Activated CD4-positive, alpha-beta memory T cell treated with anti-CD3 and anti-CD28 coated beads, Interleukin-2, amount 10 ng/mL, durations not matched to agents 7 days and 5 days (primary cell): ENCODE data around the gene ADM2. TPM values are rescaled to one million over a fixed set of nuclear protein-coding genes. Genes with fewer than 3 reads are reported as not detected.

Experiments used
- CTCF ChIA-PET: fragments of 350-600 bp; sonication (Branson Sonifier 250); formaldehyde crosslinking; loops from one replicate; lab custom pipeline; 2021; ENCODE audit warnings: antibody characterized with exemption, inconsistent platforms; lab: Charles Lee
- POLR2A ChIA-PET: fragments of 350-600 bp; sonication (Branson Sonifier 250); formaldehyde crosslinking; loops from one replicate; lab custom pipeline; 2021; ENCODE audit warnings: antibody characterized with exemption; lab: Charles Lee
- DNase-seq: peaks from one replicate; pipeline ENCODE4 v3.0.0-alpha.2; 2020
- H3K27ac Mint-ChIP-seq: one replicate; pipeline ENCODE4 v1.8.0; 2021; ENCODE audit warnings: mild to moderate bottlenecking, mixed read lengths
- H3K27me3 Mint-ChIP-seq: one replicate; pipeline ENCODE4 v1.8.0; 2021; ENCODE audit warnings: mixed read lengths
- H3K36me3 Mint-ChIP-seq: one replicate; pipeline ENCODE4 v1.8.0; 2021; ENCODE audit warnings: low read depth, mixed read lengths
- H3K4me1 Mint-ChIP-seq: one replicate; pipeline ENCODE4 v1.8.0; 2021; ENCODE audit warnings: mixed read lengths
- H3K4me3 Mint-ChIP-seq: one replicate; pipeline ENCODE4 v1.8.0; 2021; ENCODE audit warnings: mild to moderate bottlenecking, mixed read lengths
- H3K9me3 Mint-ChIP-seq: one replicate; pipeline ENCODE4 v1.8.0; 2021; ENCODE audit warnings: mixed read lengths
- total RNA-seq, 2 experiments: library from RNA; stranded (reverse); gene quantifications; one replicate each; pipeline ENCODE4 v1.2.3, GENCODE V29; 2021

The ADM2 gene
- total RNA-seq, 2 experiments from 2014 or later = 7.6 to 8.8 TPM

DNA sequence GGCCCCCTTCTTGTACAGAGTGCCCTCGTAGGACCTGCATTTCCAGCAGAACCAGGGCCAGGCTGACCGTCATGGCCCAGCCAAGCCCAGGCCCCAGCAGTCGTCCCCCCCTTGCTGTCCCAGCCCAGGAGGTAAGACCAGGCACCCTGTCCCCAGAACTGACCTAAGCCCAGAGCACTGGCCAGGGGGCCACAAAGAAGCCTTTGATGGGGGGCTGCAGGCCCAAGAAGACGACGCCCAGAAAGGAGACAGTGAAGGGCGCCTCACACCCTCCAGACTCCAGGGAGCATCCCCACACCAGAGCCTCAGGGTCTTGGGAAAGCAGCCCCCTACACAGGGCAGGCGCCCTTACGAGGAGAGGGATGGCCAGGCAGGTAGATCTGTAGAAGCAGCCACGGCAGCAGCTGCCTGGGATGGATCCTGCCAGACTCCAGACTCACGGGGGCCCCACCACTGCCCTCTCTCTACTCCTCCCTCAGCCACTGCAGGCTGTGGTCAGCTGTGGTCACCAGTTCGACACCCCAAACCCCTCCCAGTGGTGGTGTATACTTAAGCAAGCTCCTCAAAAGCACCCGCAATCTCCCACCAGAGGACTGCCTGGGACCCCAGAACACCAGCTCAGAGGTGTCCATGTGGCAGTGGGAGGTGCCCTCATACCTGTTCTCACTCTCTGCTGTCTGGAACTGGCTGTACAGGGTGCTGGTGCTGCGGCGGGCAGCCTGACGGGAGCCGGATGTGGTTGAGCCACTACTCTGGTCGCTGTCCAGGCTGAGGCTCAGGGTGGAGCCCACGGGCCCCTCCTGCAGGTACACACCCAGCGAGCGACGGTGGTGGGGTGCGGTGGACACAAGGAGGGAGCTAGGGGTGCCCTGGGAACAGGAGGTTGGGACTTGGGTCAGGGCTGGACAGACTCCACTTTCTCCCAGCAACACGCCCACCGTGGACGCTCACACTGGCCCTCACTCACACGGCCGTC lies 33.5 kb upstream of the ADM2 start:
- Mint-ChIP-seq H3K9me3 (no peaks in the 10 kb centered on the region), H3K27me3 (no peaks in the 10 kb centered on the region), H3K4me1 (peaks cover 20% of the 10 kb centered on the region), H3K36me3 (peaks cover 51% of the 10 kb centered on the region), H3K4me3 (no peak overlapping the region), H3K27ac (no peak overlapping the region)
- CTCF ChIA-PET = no interaction called here
- DNase-seq = no peak
- POLR2A ChIA-PET = interaction anchor here (1.3 kb wide), 1 partner anchor 75 kb away, joined by 5 read pairs; no protein-coding TSS in a partner anchor

DNA sequence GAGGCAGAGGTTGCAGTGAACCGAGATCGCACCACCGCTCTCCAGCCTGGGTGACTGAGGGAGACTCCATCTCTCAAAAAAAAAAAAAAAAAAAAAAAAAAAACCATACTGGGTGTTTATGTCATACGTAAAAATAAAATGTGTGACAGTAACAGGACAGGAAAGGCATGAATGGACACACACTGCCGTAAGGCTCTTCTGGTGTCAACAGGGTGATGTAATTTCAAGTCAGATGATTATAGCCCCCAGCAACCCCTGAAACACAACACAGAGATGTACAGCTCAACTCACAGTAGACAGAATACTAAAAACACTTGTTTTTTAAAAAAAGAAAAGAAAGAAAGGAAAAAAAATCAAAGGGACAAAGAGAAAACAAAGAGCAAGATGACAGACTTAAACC lies 28.7 kb upstream of the ADM2 start:
- H3K36me3 Mint-ChIP-seq = peaks cover 64% of the 10 kb centered on the region
- peaks cover 13% of the 10 kb centered on the region for H3K4me1 Mint-ChIP-seq
- ChIA-PET CTCF (interaction anchor here (1.1 to 1.3 kb wide), 2 partner anchors 18 to 46 kb away, joined by 4 to 7 read pairs; no protein-coding TSS in a partner anchor), POLR2A (interaction anchor here (0.8 to 2.9 kb wide), 3 partner anchors 7 to 76 kb away, joined by 3 to 9 read pairs (median 3); no protein-coding TSS in a partner anchor)
- no peaks in the 10 kb centered on the region for H3K27me3 Mint-ChIP-seq
- H3K27ac Mint-ChIP-seq = peak overlapping the region; percentile 61
- no peaks in the 10 kb centered on the region for H3K9me3 Mint-ChIP-seq
- no peak overlapping the region for H3K4me3 Mint-ChIP-seq
- no peak for DNase-seq

DNA sequence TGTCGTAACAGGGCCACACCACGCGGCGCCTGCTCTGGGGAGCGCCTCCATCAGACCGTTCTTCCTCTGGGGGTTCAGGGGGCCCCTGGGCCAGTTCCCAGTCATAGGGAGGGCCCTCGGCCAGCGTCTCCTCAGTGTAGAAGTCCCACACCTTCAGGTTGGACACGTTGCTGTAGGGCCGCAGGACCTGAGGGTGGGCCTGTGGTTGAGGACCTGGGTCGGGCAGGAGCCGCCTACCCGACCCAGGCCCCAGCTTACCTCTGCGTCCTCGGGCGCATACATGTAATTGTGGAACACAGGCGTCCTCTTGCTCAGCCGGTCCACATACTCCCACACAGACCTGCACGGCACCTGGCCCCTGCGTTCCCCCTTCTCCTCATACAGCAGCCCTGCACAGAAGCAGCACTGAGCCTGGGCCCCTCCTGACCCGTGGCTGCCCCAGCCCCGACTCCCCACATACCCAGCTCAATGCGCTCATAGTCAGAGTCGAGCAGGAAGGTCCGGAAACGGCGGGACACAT lies 26.7 kb upstream of the ADM2 start:
- peaks cover 61% of the 10 kb centered on the region for H3K36me3 Mint-ChIP-seq
- H3K4me3 Mint-ChIP-seq = no peak overlapping the region
- H3K27ac Mint-ChIP-seq = no peak overlapping the region
- no peaks in the 10 kb centered on the region for H3K27me3 Mint-ChIP-seq
- H3K4me1 Mint-ChIP-seq = peaks cover 8% of the 10 kb centered on the region
- no peaks in the 10 kb centered on the region for H3K9me3 Mint-ChIP-seq
- DNase-seq = no peak
- POLR2A ChIA-PET = interaction anchor here (1.2 to 1.7 kb wide), 3 partner anchors 25 to 71 kb away, joined by 3 to 4 read pairs (median 3); partner anchors contain the start of gene SCO2
- CTCF ChIA-PET = no interaction called here

DNA sequence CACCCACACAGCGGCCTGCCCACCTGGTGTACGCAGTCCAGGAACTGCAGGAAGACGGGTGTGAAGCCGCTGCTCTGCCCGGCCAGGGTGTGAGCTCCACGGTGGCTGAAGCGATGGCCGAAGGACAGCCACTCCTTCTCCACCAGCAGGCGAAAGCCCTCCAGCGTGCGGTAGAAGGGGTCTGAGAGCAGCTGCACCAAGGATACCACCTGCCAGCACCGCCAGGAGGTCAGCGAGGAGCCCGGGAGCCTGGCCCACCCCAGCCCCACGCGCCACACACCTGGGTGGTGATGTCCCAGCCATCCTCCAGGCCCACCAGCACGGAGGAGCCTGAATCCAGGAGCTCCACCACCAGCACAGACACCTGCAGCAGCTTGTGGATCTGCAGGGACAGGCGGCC lies 26.1 kb upstream of the ADM2 start:
- Mint-ChIP-seq H3K36me3 (peaks cover 59% of the 10 kb centered on the region), H3K9me3 (no peaks in the 10 kb centered on the region), H3K27ac (no peak overlapping the region), H3K4me1 (peaks cover 6% of the 10 kb centered on the region), H3K27me3 (no peaks in the 10 kb centered on the region), H3K4me3 (no peak overlapping the region)
- CTCF ChIA-PET = no interaction called here
- POLR2A ChIA-PET = interaction anchor here (0.8 to 1.7 kb wide), 6 partner anchors 15 to 70 kb away, joined by 3 to 9 read pairs (median 3); partner anchors contain the start of genes LMF2, NCAPH2 and SCO2
- no peak for DNase-seq

DNA sequence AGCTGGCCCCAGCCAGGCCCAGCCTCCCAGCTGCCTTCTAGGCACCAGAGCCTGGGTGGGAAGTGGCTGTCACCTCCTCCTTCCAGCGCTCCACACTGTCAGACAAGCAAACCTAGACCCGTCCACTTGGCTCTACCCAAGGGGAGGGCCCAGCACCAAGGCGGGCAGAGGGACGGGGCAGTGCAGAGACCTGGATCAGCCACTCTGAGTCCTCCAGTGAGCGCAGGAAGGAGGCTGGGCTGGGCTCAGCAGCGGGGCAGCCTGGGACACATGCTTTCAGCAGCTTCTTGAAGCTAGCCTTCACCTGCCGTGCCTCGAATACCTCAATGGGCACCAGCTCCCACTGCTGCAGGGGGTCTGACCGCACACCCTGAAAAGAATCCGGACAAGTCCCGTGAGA lies 25.3 kb upstream of the ADM2 start:
- Mint-ChIP-seq H3K4me1 (peaks cover 6% of the 10 kb centered on the region), H3K27ac (no peak overlapping the region), H3K9me3 (no peaks in the 10 kb centered on the region), H3K36me3 (peaks cover 62% of the 10 kb centered on the region), H3K27me3 (no peaks in the 10 kb centered on the region), H3K4me3 (no peak overlapping the region)
- ChIA-PET POLR2A (interaction anchor here (0.8 to 5.1 kb wide), 6 partner anchors 14 to 165 kb away, joined by 3 to 22 read pairs (median 4); partner anchors contain the start of genes LMF2, NCAPH2 and SCO2), CTCF (interaction anchor here (1.0 to 2.2 kb wide), 3 partner anchors 42 to 69 kb away, joined by 3 to 12 read pairs (median 5); partner anchors contain the start of gene SCO2)
- no peak for DNase-seq

DNA sequence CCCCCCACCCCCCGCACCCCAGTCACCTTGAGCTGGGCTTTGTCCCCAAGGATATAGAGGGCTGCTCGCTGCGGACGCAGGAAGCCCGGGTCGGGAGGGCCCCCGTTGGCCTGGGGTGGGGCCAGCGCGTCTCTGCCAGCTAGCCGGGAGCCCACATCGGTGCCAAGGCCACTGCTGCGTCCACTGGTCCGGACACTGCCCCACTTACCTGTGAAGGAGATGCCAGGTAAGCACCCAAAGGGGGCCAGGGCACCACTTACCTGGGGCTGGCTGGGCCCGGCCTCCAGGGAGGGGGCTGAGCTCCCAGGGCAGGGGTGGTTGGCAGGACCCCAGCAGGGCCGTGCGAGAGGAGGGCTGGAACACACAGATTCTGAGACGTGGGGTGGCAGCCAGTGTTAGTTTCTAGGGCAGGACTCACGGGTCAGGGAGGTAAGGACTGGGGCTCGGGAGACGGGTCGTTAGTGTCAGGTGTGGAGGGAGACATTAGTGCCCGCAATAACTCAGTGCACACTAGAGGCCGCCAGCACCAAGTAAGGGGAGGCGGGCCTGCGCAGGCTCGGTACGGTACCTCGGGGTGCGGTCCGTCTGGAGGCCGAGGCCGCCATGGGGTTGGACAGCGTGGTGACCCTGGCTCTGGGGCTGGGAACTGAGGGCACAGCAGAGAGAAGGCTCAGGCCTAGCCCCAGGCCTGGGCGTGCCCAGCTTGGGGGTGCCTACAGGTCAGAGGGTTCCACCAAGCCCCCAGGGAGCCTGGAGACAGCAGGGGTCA lies 24.7 kb upstream of the ADM2 start:
- H3K27me3 Mint-ChIP-seq = no peaks in the 10 kb centered on the region
- H3K27ac Mint-ChIP-seq = no peak overlapping the region
- no peaks in the 10 kb centered on the region for H3K9me3 Mint-ChIP-seq
- no peak overlapping the region for H3K4me3 Mint-ChIP-seq
- DNase-seq = no peak
- H3K4me1 Mint-ChIP-seq = peaks cover 6% of the 10 kb centered on the region
- POLR2A ChIA-PET = interaction anchor here (1.0 to 5.1 kb wide), 5 partner anchors 13 to 165 kb away, joined by 3 to 22 read pairs (median 4); partner anchors contain the start of genes LMF2, NCAPH2 and SCO2
- H3K36me3 Mint-ChIP-seq = peaks cover 58% of the 10 kb centered on the region
- CTCF ChIA-PET = interaction anchor here (1.0 to 2.2 kb wide), 3 partner anchors 41 to 68 kb away, joined by 3 to 12 read pairs (median 5); partner anchors contain the start of gene SCO2

- Mint-ChIP-seq H3K4me3 (no peak overlapping the region), H3K27ac (no peak overlapping the region), H3K36me3 (peaks cover 60% of the 10 kb centered on the region), H3K4me1 (no peaks in the 10 kb centered on the region), H3K27me3 (no peaks in the 10 kb centered on the region), H3K9me3 (no peaks in the 10 kb centered on the region)
- ChIA-PET POLR2A (interaction anchor here (5.1 kb wide), 1 partner anchor 11 kb away, joined by 22 read pairs; no protein-coding TSS in a partner anchor), CTCF (interaction anchor here (1.0 kb wide), 1 partner anchor 11 kb away, joined by 3 read pairs; no protein-coding TSS in a partner anchor)
- no peak for DNase-seq
These were observed 22.3 kb upstream of the ADM2 start for GRCh38 chr22:50459016-50459415.

DNA sequence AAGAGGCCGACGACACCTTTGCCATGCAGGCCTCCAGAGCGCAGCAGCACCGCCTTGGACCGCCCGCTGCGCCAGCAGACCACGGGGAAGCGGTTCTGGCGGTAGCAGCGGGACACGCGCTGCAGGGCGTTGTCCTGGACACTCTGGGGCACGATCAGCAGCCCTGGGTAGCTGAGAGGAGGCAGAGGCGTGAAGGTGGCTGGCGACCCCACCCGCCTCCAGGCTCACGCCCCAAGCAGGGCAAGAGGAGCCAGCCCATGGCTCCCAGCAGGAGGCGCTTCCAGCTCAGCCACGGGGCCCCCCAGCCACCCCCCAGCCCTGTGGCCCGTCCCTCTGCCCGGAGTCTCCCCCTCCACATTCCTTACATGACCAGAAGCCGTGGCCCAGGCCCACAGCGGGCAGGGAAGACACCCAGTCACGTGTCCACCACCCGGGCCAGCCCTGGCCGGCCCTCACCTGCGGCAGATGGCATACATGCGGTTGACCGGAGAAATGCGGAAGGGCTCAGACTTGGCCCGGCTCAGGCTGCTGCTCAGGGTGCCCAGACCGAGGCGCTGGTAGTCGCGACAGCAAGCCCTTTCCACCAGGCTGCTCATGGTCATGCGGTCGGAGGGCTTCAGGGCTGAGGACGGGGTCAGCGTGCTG lies 21.7 kb upstream of the ADM2 start:
- ChIA-PET POLR2A (interaction anchor here (5.1 kb wide), 1 partner anchor 10 kb away, joined by 22 read pairs; no protein-coding TSS in a partner anchor), CTCF (interaction anchor here (1.0 kb wide), 1 partner anchor 10 kb away, joined by 3 read pairs; no protein-coding TSS in a partner anchor)
- Mint-ChIP-seq H3K27ac (no peak overlapping the region), H3K36me3 (peaks cover 58% of the 10 kb centered on the region), H3K4me3 (no peak overlapping the region), H3K27me3 (no peaks in the 10 kb centered on the region), H3K9me3 (no peaks in the 10 kb centered on the region), H3K4me1 (no peaks in the 10 kb centered on the region)
- no peak for DNase-seq

GRCh38 chr22:50460938-50461337 lies 20.4 kb upstream of the ADM2 start:
- H3K4me3 Mint-ChIP-seq = no peak overlapping the region
- no peaks in the 10 kb centered on the region for H3K4me1 Mint-ChIP-seq
- DNase-seq = no peak
- POLR2A ChIA-PET = interaction anchor here (5.1 kb wide), 1 partner anchor 9 kb away, joined by 22 read pairs; no protein-coding TSS in a partner anchor
- CTCF ChIA-PET = interaction anchor here (1.4 kb wide), 1 partner anchor 9 kb away, joined by 3 read pairs; no protein-coding TSS in a partner anchor
- H3K27ac Mint-ChIP-seq = no peak overlapping the region
- no peaks in the 10 kb centered on the region for H3K27me3 Mint-ChIP-seq
- no peaks in the 10 kb centered on the region for H3K9me3 Mint-ChIP-seq
- peaks cover 53% of the 10 kb centered on the region for H3K36me3 Mint-ChIP-seq

- no peak for DNase-seq
These were observed 19.8 kb upstream of the ADM2 start for GRCh38 chr22:50461536-50461935.

DNA sequence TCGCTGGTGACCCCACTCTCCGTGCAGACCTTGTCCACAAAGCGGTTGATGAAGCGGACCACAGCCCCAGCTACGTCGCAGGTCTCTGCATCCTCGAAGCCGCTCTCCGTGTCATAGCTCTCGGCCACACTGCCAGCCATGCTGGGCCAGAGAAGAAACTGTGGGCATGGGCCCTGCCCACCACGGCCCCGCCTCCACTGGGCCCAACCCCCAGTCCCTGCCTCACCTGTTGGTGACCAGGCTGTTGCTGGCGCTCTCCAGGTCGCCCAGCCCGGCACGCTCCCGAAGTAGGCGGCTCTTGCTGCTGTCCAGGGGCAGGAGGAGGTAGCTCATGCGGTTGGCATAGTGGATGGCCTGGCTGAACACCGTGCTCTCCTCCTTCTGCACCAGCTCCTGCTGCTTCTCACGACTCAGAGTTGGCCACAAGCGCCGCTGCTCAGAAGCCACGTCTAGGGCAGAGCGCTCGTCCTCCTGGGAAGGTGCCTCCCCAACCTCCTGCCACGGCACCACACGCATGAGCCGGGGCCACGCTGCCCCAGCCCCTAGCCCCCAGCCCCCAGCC lies 19.3 kb upstream of the ADM2 start:
- no peak overlapping the region for H3K4me3 Mint-ChIP-seq
- peaks cover 59% of the 10 kb centered on the region for H3K36me3 Mint-ChIP-seq
- ChIA-PET POLR2A (interaction anchor here (0.8 to 1.3 kb wide), 2 partner anchors 11 to 45 kb away, joined by 3 to 4 read pairs; partner anchors contain the start of genes LMF2 and NCAPH2), CTCF (no interaction called here)
- no peaks in the 10 kb centered on the region for H3K9me3 Mint-ChIP-seq
- H3K4me1 Mint-ChIP-seq = peaks cover 5% of the 10 kb centered on the region
- no peak overlapping the region for H3K27ac Mint-ChIP-seq
- no peaks in the 10 kb centered on the region for H3K27me3 Mint-ChIP-seq
- DNase-seq = no peak

More at GRCh38 chr22:50461536-50461935, 19.8 kb upstream of the ADM2 start:
- Mint-ChIP-seq H3K4me3 (no peak overlapping the region), H3K27ac (no peak overlapping the region), H3K36me3 (peaks cover 59% of the 10 kb centered on the region), H3K27me3 (no peaks in the 10 kb centered on the region), H3K4me1 (no peaks in the 10 kb centered on the region), H3K9me3 (no peaks in the 10 kb centered on the region)
- ChIA-PET POLR2A (interaction anchor here (0.8 to 1.3 kb wide), 2 partner anchors 12 to 46 kb away, joined by 3 to 4 read pairs; partner anchors contain the start of genes LMF2 and NCAPH2), CTCF (interaction anchor here (1.4 kb wide), 1 partner anchor 9 kb away, joined by 3 read pairs; no protein-coding TSS in a partner anchor)
